ENCODE results near the gene ARHGEF17.

DNA sequence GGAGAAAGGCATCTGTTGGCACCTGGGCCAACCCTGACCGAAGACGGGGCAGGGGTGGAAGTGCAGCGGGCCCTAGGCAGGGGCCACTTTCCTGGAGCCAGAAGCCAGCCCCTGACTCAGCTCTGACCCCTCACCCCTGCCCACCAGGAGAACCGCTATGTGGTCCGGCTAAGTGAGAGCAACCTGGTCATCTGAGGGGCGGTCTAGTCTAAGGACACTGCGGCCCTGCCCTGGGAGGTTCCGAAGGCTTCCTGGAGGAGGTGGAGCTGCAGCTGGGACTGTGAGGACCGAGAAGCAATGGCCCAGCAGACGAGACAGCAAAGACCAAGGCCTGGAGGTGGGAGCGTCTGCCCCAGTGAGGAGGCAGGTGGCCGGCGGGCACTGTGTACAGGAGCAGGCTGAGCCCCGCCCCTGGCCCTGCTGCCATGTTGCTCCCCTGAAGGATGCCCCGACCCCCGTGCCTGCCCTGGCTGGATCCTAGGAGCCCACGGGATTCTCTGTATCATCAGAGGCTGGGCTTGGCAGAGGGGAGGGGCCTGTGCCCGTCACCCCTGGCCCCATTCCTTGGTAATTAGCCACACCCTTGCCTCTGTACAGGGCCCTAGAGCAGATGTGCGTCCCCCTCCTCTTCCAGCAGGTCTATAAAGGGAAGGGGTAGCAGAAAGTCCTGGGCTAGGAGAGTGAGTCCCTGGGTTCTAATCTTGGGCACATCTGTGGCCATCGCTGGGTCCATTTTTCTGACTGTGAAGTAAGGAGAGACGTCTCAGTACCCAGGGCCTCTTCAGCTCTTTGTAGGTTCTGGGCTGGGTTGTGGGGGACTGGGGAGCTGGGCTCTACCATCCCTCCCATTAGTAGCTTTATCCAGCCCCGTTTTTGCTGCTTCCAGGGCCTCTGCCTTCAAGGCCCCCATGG is 87.5 kb downstream of the ARHGEF17 start:
- TF ChIP-seq CTCF (IDR thresholded peaks at IDR 0.05), result no peak
- TF ChIP-seq POLR2A (IDR thresholded peaks at IDR 0.05), result no peak

Data from testis (tissue), 2 donors.